Astrocyte of the hippocampus (primary cell): ENCODE data around the gene PLCB1.

Experiments
- DNase-seq: peaks from one replicate; pipeline ENCODE4 v3.0.0; 2011; ENCODE audit warnings: low read depth, low spot score

PLCB1 gene

DNA sequence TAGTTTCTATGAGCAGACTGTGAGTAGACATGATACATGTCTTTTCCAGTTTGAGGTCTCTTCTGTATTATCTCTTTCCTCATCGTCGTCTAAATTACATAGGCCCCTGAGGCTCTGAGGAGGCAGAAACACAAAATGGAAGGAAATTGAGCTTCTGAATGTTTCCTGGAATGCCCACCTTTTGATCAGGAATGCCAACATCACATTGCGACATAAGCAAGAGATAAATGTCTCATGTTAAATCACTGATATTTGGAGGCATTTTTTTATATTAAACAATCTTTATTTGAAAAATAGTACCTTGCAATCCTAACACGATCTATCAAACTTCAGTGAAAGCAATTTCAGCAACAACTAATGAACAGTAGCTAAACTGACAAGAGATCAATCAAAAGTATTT is 802.3 kb downstream of the PLCB1 start:
- no peak for DNase-seq
